ENCODE measurements around the gene DOCK3. TPM values are rescaled to one million over a fixed set of nuclear protein-coding genes. Genes with fewer than 3 reads are reported as not detected.
"Not testable (repeated sequence)": the region's sequence is repeated elsewhere in the genome, so short reads cannot be mapped to it uniquely, and the experiment has no call there.

Gene DOCK3
- polyA plus RNA-seq, 4 donors: 0.13 to 0.34 TPM; not detected in 2

DNA sequence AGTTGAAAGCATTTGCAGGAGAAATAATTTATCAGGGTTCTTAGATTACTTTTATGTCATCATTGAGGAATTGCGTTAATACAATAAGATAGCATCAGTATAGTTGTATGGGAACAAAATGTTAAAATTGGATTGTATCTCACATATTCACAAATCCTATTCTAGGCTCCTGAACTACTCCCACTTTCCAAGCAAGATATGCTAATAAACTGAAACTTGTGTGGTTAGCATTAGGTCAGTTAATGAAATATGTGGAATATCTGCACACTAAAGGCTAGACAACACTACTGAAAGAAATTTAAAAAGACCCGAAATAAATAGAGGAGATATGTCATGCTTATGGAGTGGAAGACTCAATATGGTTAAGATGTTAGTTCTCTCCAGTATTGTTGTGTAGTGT, 272.7 kb downstream of the DOCK3 start:
- H3K9me3 ChIP-seq (ENCODE audit: control insufficient read depth in 2 of 2, insufficient read depth in 1 of 2, low read depth in 1 of 2, low read length in 1 of 2): no peaks in the 10 kb centered on the region
- FAIRE-seq (no peak), DNase-seq (no peak)
- H3K4me1 ChIP-seq (ENCODE audit: control insufficient read depth in 3 of 3, insufficient read depth in 2 of 3, low read depth in 1 of 3, low read length in 2 of 3): peaks cover 0 to 2% (median 0%) of the 10 kb centered on the region in 3 donors
- H3K27ac ChIP-seq (ENCODE audit: low read depth in 1 of 3, low read length in 2 of 3): no peak overlapping the region
- WGBS, 3 donors: 88 to 90% (median 89%) methylated on average over 2 of the region's 2 CpGs
- no peaks in the 10 kb centered on the region for H3K27me3 ChIP-seq (ENCODE audit: control insufficient read depth in 3 of 3, insufficient read depth in 3 of 3, low read length in 3 of 3)
- H3K4me3 ChIP-seq (ENCODE audit: low read depth in 1 of 3, low read length in 3 of 3): no peak overlapping the region
- no peaks in the 10 kb centered on the region for H3K36me3 ChIP-seq (ENCODE audit: control insufficient read depth in 3 of 3, insufficient read depth in 2 of 3, low read depth in 1 of 3, low read length in 3 of 3)

DNA sequence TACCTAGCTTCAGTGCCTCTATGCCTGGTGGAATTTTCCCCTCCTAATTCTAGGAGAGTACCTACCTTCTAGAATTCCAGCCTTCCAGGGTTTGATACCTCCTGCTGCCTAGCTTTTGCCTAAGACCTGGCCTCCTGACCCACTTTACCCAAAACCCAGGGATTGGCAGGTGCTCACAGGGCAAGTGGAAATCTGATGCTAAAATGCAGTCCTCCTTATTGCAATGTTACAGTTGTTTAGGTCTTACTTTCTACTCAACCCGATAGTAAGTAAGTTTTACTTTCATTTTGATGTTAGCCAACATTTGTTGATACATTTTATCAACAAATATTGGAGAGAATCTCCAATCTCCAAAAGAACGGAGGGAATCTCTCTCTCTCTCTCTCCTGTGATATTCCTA, 275.9 kb downstream of the DOCK3 start:
- FAIRE-seq: no peak
- 7 to 29% (median 12%) methylated on average over 2 of the region's 2 CpGs for WGBS, 3 donors

DNA sequence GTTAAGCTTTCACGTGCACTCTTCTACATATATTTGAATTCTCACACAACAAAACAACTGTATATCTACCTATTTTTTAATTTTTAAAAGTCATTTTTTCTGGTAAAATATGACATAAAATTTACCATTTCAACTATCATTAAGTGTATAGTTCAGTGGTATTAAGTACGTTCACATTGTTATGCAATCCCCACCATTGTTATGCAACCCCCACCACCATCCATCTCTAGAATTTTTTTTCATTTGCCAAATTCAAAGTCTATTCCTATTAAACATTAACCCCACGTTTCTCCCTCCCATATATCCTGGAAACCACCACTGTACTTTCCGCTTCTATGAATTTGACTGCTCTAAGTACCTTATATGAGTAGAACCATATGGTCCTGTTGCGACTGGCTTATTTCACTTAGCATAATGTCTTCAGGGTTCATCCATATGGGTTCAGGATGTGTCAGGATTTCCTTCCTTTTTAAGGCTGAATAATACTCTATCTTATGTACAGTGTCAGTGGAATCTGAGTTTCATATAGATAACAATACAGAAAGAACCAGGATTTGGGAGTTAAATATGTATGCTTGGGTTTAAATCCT, 279.2 kb downstream of the DOCK3 start:
- H3K36me3 ChIP-seq (ENCODE audit: control insufficient read depth in 3 of 3, insufficient read depth in 2 of 3, low read depth in 1 of 3, low read length in 3 of 3): no peaks in the 10 kb centered on the region
- no peak overlapping the region for H3K4me3 ChIP-seq (ENCODE audit: low read depth in 1 of 3, low read length in 3 of 3)
- 57 to 61% (median 58%) methylated on average over 5 of the region's 5 CpGs for whole genome bisulfite sequencing, 3 donors
- H3K9me3 ChIP-seq (ENCODE audit: control insufficient read depth in 2 of 2, insufficient read depth in 1 of 2, low read depth in 1 of 2, low read length in 1 of 2): no peaks in the 10 kb centered on the region
- DNase-seq: no peak
- no peaks in the 10 kb centered on the region for H3K27me3 ChIP-seq (ENCODE audit: control insufficient read depth in 3 of 3, insufficient read depth in 3 of 3, low read length in 3 of 3)
- H3K4me1 ChIP-seq (ENCODE audit: control insufficient read depth in 3 of 3, insufficient read depth in 2 of 3, low read depth in 1 of 3, low read length in 2 of 3): peaks cover 0 to 2% (median 0%) of the 10 kb centered on the region in 3 donors
- no peak for FAIRE-seq
- H3K27ac ChIP-seq (ENCODE audit: low read depth in 1 of 3, low read length in 2 of 3): no peak overlapping the region

More for the DNA sequence above, 275.9 kb downstream of the DOCK3 start:
- DNase-seq: peak in 1 of 2 donors; percentile 1
- peaks cover 0 to 2% (median 0%) of the 10 kb centered on the region in 3 donors for H3K4me1 ChIP-seq (ENCODE audit: control insufficient read depth in 3 of 3, insufficient read depth in 2 of 3, low read depth in 1 of 3, low read length in 2 of 3)
- H3K27me3 ChIP-seq (ENCODE audit: control insufficient read depth in 3 of 3, insufficient read depth in 3 of 3, low read length in 3 of 3): no peaks in the 10 kb centered on the region
- peak overlapping the region in 1 of 3 donors; percentile 19 for H3K4me3 ChIP-seq (ENCODE audit: low read depth in 1 of 3, low read length in 3 of 3)
- H3K27ac ChIP-seq (ENCODE audit: low read depth in 1 of 3, low read length in 2 of 3): no peak overlapping the region
- H3K36me3 ChIP-seq (ENCODE audit: control insufficient read depth in 3 of 3, insufficient read depth in 2 of 3, low read depth in 1 of 3, low read length in 3 of 3): no peaks in the 10 kb centered on the region
- H3K9me3 ChIP-seq (ENCODE audit: control insufficient read depth in 2 of 2, insufficient read depth in 1 of 2, low read depth in 1 of 2, low read length in 1 of 2): no peaks in the 10 kb centered on the region

DNA sequence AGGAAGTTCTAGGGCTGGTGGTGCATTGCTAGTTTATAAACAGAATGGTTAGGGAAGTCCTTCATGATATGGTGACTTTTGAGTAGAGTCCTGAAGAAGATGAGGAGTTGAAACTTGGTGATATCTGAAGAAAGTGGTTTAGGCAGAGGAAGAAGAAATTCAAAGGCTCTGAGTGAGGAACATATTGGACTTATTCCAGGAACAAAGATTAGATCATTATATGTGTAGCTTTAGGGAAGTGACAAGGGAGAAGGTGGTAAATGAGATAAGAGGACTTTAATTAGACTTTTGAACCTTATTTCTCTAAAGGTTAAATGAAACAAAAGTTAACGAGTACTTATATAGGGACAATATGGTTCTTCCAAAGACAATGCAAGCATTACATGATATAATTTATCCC, 286.7 kb downstream of the DOCK3 start:
- no peak overlapping the region for H3K27ac ChIP-seq (ENCODE audit: low read depth in 1 of 3, low read length in 2 of 3)
- no peak overlapping the region for H3K4me3 ChIP-seq (ENCODE audit: low read depth in 1 of 3, low read length in 3 of 3)
- FAIRE-seq (no peak), DNase-seq (no peak)
- no peaks in the 10 kb centered on the region for H3K9me3 ChIP-seq (ENCODE audit: control insufficient read depth in 2 of 2, insufficient read depth in 1 of 2, low read depth in 1 of 2, low read length in 1 of 2)
- H3K27me3 ChIP-seq (ENCODE audit: control insufficient read depth in 3 of 3, insufficient read depth in 3 of 3, low read length in 3 of 3): no peaks in the 10 kb centered on the region
- 6 to 52% (median 27%) methylated on average over 1 of the region's 1 CpG for WGBS, 3 donors
- H3K4me1 ChIP-seq (ENCODE audit: control insufficient read depth in 3 of 3, insufficient read depth in 2 of 3, low read depth in 1 of 3, low read length in 2 of 3): no peaks in the 10 kb centered on the region
- no peaks in the 10 kb centered on the region for H3K36me3 ChIP-seq (ENCODE audit: control insufficient read depth in 3 of 3, insufficient read depth in 2 of 3, low read depth in 1 of 3, low read length in 3 of 3)

DNA sequence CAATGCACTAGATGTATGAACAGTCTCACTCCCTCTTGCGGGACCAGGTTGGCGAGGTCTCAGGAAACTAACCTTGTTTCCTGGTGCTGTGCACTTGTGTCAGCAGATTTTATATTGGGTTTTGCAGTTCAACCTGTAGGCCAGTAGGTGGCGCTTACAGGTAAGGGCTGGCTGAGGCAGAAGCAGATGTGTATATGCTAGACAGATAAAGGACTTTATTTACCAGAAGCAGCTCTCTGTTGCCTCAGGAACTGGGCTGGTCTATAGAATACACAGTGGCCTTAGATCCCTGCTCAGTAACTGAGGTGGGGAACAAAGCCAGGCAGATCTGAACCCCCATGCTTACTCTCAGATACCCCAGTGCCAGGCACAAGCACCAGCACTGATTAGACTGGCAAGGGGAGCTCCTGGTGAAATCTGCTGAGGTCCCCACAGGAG, 296.8 kb downstream of the DOCK3 start:
- no peak for FAIRE-seq
- no peaks in the 10 kb centered on the region for H3K4me1 ChIP-seq (ENCODE audit: control insufficient read depth in 3 of 3, insufficient read depth in 2 of 3, low read depth in 1 of 3, low read length in 2 of 3)
- H3K27me3 ChIP-seq (ENCODE audit: control insufficient read depth in 3 of 3, insufficient read depth in 3 of 3, low read length in 3 of 3): no peaks in the 10 kb centered on the region
- H3K36me3 ChIP-seq (ENCODE audit: control insufficient read depth in 3 of 3, insufficient read depth in 2 of 3, low read depth in 1 of 3, low read length in 3 of 3): no peaks in the 10 kb centered on the region
- peaks cover 0 to 5% of the 10 kb centered on the region in 2 donors for H3K9me3 ChIP-seq (ENCODE audit: control insufficient read depth in 2 of 2, insufficient read depth in 1 of 2, low read depth in 1 of 2, low read length in 1 of 2)
- DNase-seq: peak; percentile 60 to 68
- H3K27ac ChIP-seq (ENCODE audit: low read depth in 1 of 3, low read length in 2 of 3): no peak overlapping the region
- WGBS, 3 donors: 2 to 5% (median 3%) methylated on average over 3 of the region's 3 CpGs
- H3K4me3 ChIP-seq (ENCODE audit: low read depth in 1 of 3, low read length in 3 of 3): no peak overlapping the region

DNA sequence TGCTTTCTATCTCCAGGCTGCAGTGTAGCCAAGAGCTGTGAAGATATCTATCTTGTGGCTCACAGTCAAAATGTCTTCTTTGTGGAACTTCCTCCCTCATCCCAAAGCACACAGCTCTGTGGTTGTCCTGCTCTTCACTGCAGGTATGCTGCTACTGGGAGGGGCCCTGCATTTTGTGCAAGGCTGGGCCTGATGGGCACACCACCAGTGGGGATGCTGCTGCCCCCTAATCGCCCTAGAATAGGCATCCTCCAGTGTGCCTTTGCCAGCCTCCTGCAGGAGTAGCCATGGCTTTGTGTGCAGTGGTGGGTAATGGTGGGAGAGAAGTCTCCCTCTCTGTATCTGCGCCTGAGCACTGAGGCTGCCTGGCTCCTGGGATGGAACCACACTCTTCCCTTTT, 297.3 kb downstream of the DOCK3 start:
- Histone ChIP-seq H3K9me3 (ENCODE audit: control insufficient read depth in 2 of 2, insufficient read depth in 1 of 2, low read depth in 1 of 2, low read length in 1 of 2) (peaks cover 0 to 5% of the 10 kb centered on the region in 2 donors), H3K27ac (ENCODE audit: low read depth in 1 of 3, low read length in 2 of 3) (no peak overlapping the region), H3K4me1 (ENCODE audit: control insufficient read depth in 3 of 3, insufficient read depth in 2 of 3, low read depth in 1 of 3, low read length in 2 of 3) (no peaks in the 10 kb centered on the region), H3K4me3 (ENCODE audit: low read depth in 1 of 3, low read length in 3 of 3) (no peak overlapping the region), H3K36me3 (ENCODE audit: control insufficient read depth in 3 of 3, insufficient read depth in 2 of 3, low read depth in 1 of 3, low read length in 3 of 3) (no peaks in the 10 kb centered on the region), H3K27me3 (ENCODE audit: control insufficient read depth in 3 of 3, insufficient read depth in 3 of 3, low read length in 3 of 3) (no peaks in the 10 kb centered on the region)
- WGBS, 3 donors: 88 to 95% (median 95%) methylated on average over 2 of the region's 2 CpGs
- FAIRE-seq (no peak), DNase-seq (no peak)

DNA sequence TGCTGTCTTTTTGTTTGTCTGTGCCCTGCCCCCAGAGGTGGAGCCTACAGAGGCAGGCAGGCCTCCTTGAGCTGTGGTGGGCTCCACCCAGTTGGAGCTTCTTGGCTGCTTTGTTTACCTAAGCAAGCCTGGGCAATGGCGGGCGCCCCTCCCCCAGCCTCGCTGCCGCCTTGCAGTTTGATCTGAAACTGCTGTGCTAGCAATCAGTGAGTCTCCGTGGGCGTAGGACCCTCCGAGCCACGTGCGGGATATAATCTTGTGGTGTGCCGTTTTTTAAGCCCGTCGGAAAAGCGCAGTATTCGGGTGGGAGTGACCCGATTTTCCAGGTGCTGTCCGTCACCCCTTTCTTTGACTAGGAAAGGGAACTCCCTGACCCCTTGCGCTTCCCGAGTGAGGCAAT, 303.9 kb downstream of the DOCK3 start:
- not testable (repeated sequence) for FAIRE-seq; H3K27ac ChIP-seq (ENCODE audit: low read depth in 1 of 3, low read length in 2 of 3); H3K27me3 ChIP-seq (ENCODE audit: control insufficient read depth in 3 of 3, insufficient read depth in 3 of 3, low read length in 3 of 3); H3K4me3 ChIP-seq (ENCODE audit: low read depth in 1 of 3, low read length in 3 of 3); H3K9me3 ChIP-seq (ENCODE audit: control insufficient read depth in 2 of 2, insufficient read depth in 1 of 2, low read depth in 1 of 2, low read length in 1 of 2); H3K36me3 ChIP-seq (ENCODE audit: control insufficient read depth in 3 of 3, insufficient read depth in 2 of 3, low read depth in 1 of 3, low read length in 3 of 3); H3K4me1 ChIP-seq (ENCODE audit: control insufficient read depth in 3 of 3, insufficient read depth in 2 of 3, low read depth in 1 of 3, low read length in 2 of 3); DNase-seq
- 76 to 88% (median 84%) methylated on average over 12 to 18 of the region's 18 CpGs for WGBS, 3 donors

DNA sequence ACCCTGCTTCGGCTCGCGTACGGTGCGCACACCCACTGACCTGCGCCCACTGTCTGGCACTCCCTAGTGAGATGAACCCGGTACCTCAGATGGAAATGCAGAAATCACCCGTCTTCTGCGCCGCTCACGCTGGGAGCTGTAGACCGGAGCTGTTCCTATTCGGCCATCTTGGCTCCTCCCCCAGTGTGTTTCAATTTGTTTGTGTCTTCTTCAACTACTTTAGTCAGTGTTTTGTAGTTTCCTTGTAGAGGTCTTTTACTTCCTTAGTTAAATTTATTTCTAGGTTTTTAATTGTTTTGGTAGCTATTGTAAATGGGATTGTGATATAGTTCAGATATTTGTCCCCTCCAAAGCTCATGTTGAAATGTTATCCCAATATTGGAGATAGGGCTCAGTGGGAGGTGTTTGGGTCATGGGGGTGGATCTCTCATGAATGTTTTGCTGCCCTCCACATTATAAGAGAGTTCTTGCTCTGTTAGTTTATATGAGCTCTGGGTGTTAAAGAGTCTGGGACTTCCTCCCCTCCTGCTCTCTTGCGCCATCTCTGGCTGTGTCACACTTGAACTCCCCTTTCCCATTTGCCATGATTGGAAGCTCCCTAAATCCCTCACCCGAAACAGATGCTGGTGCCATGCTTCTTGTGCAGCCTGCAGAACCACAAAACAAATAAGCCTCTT, 304.4 kb downstream of the DOCK3 start:
- Histone ChIP-seq H3K27me3 (ENCODE audit: control insufficient read depth in 3 of 3, insufficient read depth in 3 of 3, low read length in 3 of 3) (no peaks in the 10 kb centered on the region), H3K4me1 (ENCODE audit: control insufficient read depth in 3 of 3, insufficient read depth in 2 of 3, low read depth in 1 of 3, low read length in 2 of 3) (no peaks in the 10 kb centered on the region), H3K36me3 (ENCODE audit: control insufficient read depth in 3 of 3, insufficient read depth in 2 of 3, low read depth in 1 of 3, low read length in 3 of 3) (no peaks in the 10 kb centered on the region), H3K9me3 (ENCODE audit: control insufficient read depth in 2 of 2, insufficient read depth in 1 of 2, low read depth in 1 of 2, low read length in 1 of 2) (no peaks in the 10 kb centered on the region), H3K4me3 (ENCODE audit: low read depth in 1 of 3, low read length in 3 of 3) (no peak overlapping the region), H3K27ac (ENCODE audit: low read depth in 1 of 3, low read length in 2 of 3) (no peak overlapping the region)
- FAIRE-seq (no peak), DNase-seq (no peak)
- 88 to 95% (median 91%) methylated on average over 7 to 15 of the region's 15 CpGs for WGBS, 3 donors

Measured in small intestine (tissue), 7 donors.